Coronary artery (tissue), 2 donors: ENCODE measurements around the gene HS6ST3.
A peak's percentile ranks its signal among the peaks of the same experiment; 100 is the strongest.
"Not testable (repeated sequence)": the region's sequence is repeated elsewhere in the genome, so short reads cannot be mapped to it uniquely, and the experiment has no call there.

Source experiments
- DNase-seq: peaks from one replicate; pipeline ENCODE4 v3.0.0-alpha.2; 2017; ENCODE audit warnings: low spot score
- H3K27ac ChIP-seq, 2 donors: fragments of 200-600 bp; sonication (generic); one replicate each; pipeline ENCODE4 v1.5.1; 2016 to 2019
- H3K4me3 ChIP-seq: fragments of 200-600 bp; sonication (generic); 2 replicates; pipeline ENCODE4 v1.5.1; 2016; ENCODE audit warnings: mild to moderate bottlenecking, moderate library complexity
- TF ChIP-seq, protein P1 (sequence below): fragments of 200-600 bp; sonication (generic); IDR thresholded peaks from one replicate; pipeline ENCODE4 v1.5.1; 2019; ENCODE audit warnings: antibody characterized with exemption

The HS6ST3 gene

DNA sequence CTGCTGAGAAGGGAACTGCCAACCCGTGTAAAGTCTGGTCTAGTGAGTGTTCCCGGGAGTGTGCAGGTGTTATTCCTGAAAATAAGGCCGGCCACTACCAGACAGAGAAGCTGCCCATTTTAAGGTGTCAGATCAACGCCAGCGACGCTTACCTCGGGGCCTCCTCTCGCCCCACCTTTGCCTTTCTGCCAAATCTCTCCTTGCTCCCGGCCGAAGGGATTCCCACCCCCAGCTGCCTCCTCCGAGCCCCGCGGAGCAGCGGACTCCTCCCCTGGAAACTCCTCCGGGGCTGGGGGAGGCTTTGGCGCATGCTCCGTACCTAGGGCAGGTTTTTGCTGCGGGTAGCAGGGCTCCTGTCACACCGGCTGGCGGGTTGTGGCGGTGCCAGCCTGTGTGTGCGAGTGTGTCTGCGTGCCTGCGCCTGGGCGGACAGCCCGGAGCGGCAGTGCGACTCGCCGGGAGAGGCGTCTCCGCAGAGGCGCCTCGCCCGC is at the start of gene HS6ST3:
HS6ST3 (plus strand) TSS at position 359 of the 491 bp plus-strand sequence.
- Histone ChIP-seq H3K27ac (no peak within 1 kb of the TSS), H3K4me3 (peak within 1 kb of the TSS; percentile 70)
- TF ChIP-seq, protein P1, sequence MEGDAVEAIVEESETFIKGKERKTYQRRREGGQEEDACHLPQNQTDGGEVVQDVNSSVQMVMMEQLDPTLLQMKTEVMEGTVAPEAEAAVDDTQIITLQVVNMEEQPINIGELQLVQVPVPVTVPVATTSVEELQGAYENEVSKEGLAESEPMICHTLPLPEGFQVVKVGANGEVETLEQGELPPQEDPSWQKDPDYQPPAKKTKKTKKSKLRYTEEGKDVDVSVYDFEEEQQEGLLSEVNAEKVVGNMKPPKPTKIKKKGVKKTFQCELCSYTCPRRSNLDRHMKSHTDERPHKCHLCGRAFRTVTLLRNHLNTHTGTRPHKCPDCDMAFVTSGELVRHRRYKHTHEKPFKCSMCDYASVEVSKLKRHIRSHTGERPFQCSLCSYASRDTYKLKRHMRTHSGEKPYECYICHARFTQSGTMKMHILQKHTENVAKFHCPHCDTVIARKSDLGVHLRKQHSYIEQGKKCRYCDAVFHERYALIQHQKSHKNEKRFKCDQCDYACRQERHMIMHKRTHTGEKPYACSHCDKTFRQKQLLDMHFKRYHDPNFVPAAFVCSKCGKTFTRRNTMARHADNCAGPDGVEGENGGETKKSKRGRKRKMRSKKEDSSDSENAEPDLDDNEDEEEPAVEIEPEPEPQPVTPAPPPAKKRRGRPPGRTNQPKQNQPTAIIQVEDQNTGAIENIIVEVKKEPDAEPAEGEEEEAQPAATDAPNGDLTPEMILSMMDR = no peak
- DNase-seq = no peak

DNA sequence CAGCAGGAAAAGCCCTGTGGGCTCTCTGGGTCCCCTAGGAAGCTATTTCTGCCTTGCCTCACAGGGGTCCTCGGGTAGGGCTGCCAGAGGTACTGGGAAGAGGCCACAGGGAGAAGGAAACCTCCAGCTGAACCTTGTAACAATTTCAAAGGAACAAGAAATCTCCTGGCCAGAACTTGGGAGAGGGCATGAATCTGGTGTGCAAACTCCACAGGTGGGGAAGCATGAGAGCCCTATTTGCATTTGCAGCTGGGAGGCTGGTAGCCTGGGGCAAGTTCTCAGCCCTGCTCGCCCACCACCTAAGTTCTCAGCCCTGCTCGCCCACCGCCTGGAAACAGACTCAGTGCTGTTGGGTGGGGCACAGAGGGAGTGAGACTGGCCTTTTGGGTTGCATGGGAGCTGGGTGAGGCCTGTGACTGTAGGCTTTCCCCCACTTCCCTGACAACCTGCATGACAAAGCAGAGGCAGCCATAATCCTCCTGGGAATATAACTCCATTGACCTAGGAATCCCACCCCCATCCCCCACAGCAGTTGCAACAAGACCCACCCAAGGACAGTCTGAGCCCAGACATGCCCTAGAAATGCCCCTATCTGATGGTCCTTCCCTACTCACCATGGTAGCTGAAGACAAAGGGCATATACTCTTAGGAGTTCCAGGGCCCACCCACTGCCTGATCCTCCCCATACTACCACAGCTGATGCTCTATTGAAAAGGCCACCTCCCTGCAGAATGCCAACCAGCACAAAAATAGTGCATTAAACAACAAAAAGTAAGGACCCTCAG is 48.4 kb upstream of the HS6ST3 start:
- Histone ChIP-seq H3K27ac (no peak overlapping the region), H3K4me3 (no peak overlapping the region)
- no peak for DNase-seq
- TF ChIP-seq, protein P1 = no peak

DNA sequence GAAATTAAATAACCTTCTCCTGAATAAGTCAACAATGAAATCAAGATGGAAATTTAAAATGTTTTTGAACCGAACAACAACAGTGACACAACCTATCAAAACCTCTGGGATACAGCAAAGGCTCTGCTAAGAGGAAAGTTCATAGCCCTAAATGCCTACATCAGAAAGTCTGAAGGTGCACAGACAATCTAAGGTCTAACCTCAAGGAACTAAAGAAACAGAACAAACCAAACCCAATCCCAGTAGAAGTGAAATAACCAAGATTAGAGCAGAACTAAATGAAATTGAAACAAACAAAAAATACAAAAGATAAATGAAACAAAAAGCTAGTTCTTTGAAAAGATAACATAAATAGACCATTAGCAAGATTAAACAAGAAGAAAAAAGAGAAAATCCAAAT is 45.7 kb upstream of the HS6ST3 start:
- TF ChIP-seq, protein P1 = no peak
- no peak for DNase-seq
- Histone ChIP-seq H3K27ac (no peak overlapping the region), H3K4me3 (no peak overlapping the region)

DNA sequence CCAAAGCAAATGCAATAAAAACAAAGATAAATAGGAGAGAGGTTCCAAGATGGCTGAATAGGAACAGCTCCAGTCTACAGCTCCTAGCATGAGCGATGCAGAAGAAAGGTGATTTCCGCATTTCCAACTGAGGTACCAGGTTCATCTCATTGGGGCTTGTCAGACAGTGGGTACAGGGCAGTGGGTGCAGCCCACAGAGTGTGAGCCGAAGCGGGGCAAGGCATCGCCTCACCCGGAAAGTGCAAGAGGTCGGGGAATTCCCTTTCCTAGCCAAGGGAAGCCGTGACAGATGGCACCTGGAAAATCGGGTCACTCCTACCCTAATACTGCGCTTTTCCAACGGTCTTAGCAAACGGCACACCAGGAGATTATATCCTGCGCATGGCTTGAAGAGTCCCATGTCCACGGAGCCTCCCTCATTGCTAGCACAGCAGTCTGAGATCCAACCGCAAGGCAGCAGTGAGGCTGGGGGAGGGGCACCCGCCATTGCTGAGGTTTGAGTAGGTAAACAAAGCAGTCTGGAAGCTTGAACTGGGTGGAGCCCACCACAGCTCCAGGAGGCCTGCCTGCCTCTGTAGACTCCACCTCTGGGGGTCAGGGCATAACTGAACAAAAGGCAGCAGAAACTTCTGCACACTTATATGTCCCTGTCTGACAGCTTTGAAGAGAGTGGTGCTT is 43.3 kb upstream of the HS6ST3 start:
- not testable (repeated sequence) for DNase-seq, H3K4me3 ChIP-seq, H3K27ac ChIP-seq

DNA sequence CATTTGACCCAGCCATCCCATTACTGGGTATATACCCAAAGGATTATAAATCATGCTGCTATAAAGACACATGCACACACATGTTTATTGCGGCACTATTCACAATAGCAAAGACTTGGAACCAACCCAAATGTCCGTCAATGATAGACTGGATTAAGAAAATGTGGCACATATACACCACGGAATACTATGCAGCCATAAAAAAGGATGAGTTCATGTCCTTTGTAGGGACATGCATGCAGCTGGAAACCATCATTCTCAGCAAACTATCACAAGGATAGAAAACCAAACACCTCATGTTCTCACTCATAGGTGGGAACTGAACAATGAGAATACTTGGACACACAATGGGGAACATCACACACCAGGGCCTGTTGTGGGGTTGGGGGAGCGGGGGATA is 39.0 kb upstream of the HS6ST3 start:
- not testable (repeated sequence) for H3K27ac ChIP-seq, H3K4me3 ChIP-seq, DNase-seq

DNA sequence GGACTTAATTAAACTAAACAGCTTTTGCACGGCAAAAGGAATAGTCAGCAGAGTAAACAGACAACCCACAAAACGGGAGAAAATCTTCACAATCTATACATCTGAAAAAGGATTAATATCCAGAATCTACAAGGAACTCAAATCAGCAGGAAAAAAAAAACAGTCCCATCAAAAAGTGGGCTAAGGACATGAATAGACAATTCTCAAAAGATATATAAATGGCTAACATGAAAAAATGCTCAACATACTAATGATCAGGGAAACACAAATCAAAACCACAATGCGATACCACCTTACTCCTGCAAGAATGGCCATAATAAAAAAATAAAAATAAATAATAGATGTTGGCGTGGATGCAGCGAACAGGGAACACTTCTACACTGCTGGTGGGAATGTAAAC is 38.4 kb upstream of the HS6ST3 start:
- not testable (repeated sequence) for H3K4me3 ChIP-seq, DNase-seq, H3K27ac ChIP-seq

DNA sequence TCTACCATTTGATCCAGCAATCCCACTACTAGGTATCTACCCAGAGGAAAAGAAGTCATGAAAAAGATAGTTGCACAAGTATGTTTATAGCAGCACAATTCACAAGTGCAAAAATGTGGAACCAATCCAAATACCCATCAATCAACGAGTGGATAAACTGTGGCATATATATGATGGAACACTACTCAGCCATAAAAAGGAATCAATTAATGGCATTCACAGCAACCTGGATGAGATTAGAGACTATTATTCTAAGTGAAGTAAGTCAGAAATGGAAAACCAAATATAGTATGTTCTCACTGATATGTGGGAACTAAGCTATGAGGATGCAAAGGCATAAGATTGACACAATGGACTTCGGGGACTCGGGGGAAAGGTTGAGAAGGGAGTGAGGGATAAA is 38.0 kb upstream of the HS6ST3 start:
- H3K4me3 ChIP-seq = peak overlapping the region; percentile 91
- H3K27ac ChIP-seq, DNase-seq: not testable (repeated sequence)

DNA sequence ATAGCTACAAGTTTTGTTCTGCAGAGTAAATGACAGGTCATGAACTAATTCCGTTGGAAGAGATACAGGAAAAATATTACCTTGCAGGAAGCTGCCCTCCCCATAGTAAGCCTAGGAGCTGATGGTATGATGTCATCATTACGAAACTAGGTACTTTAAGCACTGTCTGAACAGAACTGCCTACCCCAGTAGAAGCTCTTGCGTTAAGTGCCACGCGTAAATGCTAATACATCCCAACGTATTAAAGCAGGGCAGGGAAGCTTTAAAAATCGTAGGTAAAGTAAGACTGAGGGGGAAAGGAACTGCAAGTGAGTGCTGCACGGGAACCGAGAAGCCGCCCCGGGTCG is 37.3 kb upstream of the HS6ST3 start:
- H3K27ac ChIP-seq = peak overlapping the region; percentile 86 to 92
- peak; percentile 83 for DNase-seq
- peak overlapping the region; percentile 91 for H3K4me3 ChIP-seq
- TF ChIP-seq, protein P1 = no peak

DNA sequence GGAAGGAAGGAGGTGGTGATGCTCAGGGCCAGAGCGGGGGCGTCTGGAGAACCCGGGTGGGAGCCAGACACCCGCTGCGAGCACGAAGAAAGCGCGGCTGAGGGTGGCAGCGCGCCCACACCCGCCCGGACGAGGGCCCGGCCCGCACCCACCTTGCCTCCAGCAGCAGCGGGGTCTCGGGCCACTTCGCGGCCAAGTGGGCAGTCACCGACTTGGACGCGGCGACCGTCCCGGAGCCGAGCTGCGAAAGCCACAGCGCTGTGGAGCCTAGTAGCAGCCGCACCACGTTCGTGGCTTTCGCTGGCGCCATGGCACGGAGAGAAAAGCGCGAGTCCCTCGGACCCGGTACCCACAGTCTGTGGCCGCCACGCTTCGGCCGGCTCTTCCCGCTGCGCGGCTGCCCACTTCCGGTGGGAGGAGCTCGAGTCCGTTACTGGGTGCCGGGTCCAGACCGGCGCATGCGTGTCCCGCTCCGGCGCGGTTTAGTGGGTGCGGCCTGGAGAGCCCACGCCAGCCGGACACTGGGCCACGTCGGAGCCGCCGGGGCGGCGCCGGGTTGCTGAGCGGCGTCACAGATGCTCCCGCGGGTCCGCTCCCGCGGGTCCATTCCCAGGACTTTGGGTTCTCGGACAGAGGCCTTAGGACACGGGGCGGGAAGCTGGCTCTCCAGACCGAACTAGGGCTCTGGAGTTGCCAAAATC is 36.8 kb upstream of the HS6ST3 start, which contains the start of gene UGGT2:
UGGT2 (minus strand) TSS at position 399 of the 701 bp plus-strand sequence; CDS start at position 310, 89 bp downstream.
- peak within 1 kb of the TSS; percentile 91 for H3K4me3 ChIP-seq
- H3K27ac ChIP-seq = peak within 1 kb of the TSS; percentile 86 to 92
- DNase-seq = peak; percentile 97
- TF ChIP-seq, protein P1 = no peak
